ENCODE data around the gene MESD.

GRCh38 chr15:80999623-81000036, 10.0 kb upstream of the MESD start:
- TF ChIP-seq CTCF (IDR thresholded peaks at IDR 0.05 in 4 of 5, conservative IDR thresholded peaks at IDR 0.05 in 1 of 5) (no peak), POLR2A (IDR thresholded peaks at IDR 0.05) (no peak)

Data from gastrocnemius medialis (tissue), 4 donors.